Neural cell (in vitro differentiated cells): ENCODE results near the gene GMCL1. TPM values are rescaled to one million over a fixed set of nuclear protein-coding genes. Genes with fewer than 3 reads are reported as not detected.

ENCODE experiments used
- H2AFZ ChIP-seq: fragments of 200-600, 300-800 bp; sonication (generic), shearing (Covaris generic); 2 replicates; pipeline ENCODE4 v1.6.0; 2014; ENCODE audit warnings: low read depth, mild to moderate bottlenecking, antibody characterized with exemption, low read length, moderate library complexity
- H3F3A ChIP-seq: fragments of 200-600 bp; shearing (Covaris generic); 2 replicates; pipeline ENCODE4 v1.6.1; 2016; ENCODE audit warnings: mild to moderate bottlenecking, moderate library complexity, mixed read lengths, antibody characterized with exemption, low read length; ENCODE audit not compliant: insufficient read depth, poor library complexity, severe bottlenecking
- H3K27ac ChIP-seq: fragments of 200-600, 300-800 bp; sonication (generic), shearing (Covaris generic); 2 replicates; pipeline ENCODE4 v1.5.1; 2014; ENCODE audit warnings: mild to moderate bottlenecking, low read length, moderate library complexity
- H3K27me3 ChIP-seq: fragments of 300-800, 200-600 bp; sonication (generic), shearing (Covaris generic); 2 replicates; pipeline ENCODE4 v1.6.0; 2014; ENCODE audit warnings: mild to moderate bottlenecking, low read depth, low read length, moderate library complexity; ENCODE audit not compliant: insufficient read depth
- H3K36me3 ChIP-seq: fragments of 300-800, 200-600 bp; sonication (generic), shearing (Covaris generic); 2 replicates; pipeline ENCODE4 v1.5.1; 2014; ENCODE audit warnings: mild to moderate bottlenecking, antibody characterized with exemption, low read length, moderate library complexity; ENCODE audit not compliant: insufficient read depth
- H3K4me2 ChIP-seq: fragments of 300-800, 200-600 bp; sonication (generic), shearing (Covaris generic); 2 replicates; pipeline ENCODE4 v1.6.0; 2014; ENCODE audit warnings: mild to moderate bottlenecking, low read length
- H3K4me3 ChIP-seq: fragments of 300-800, 200-600 bp; sonication (generic), shearing (Covaris generic); 2 replicates; pipeline ENCODE4 v1.5.1; 2014; ENCODE audit warnings: mild to moderate bottlenecking, low read length, moderate library complexity
- H3K79me2 ChIP-seq: fragments of 200-600 bp; shearing (Covaris generic); replicated peaks from 2 replicates; pipeline ENCODE4 v1.6.0; 2014; ENCODE audit warnings: mild to moderate bottlenecking, low read length, moderate library complexity; ENCODE audit not compliant: insufficient read depth
- H3K9ac ChIP-seq: fragments of 300-800, 200-600 bp; sonication (generic), shearing (Covaris generic); 2 replicates; pipeline ENCODE4 v1.6.1; 2016; ENCODE audit warnings: mild to moderate bottlenecking, low read length, mixed read lengths
- H3K9me2 ChIP-seq: fragments of 200-600 bp; shearing (Covaris generic); 2 replicates; pipeline ENCODE4 v1.6.1; 2016; ENCODE audit warnings: mild to moderate bottlenecking, low read length, mixed read lengths; ENCODE audit not compliant: insufficient read depth
- H3K9me3 ChIP-seq: fragments of 200-600, 300-800 bp; sonication (generic), shearing (Covaris generic); 2 replicates; pipeline ENCODE4 v1.6.1; 2016; ENCODE audit warnings: mild to moderate bottlenecking, mixed run types, low read length, moderate library complexity, mixed read lengths
- H4K20me1 ChIP-seq: fragments of 200-600 bp; shearing (Covaris generic); 2 replicates; pipeline ENCODE4 v1.6.1; 2016; ENCODE audit warnings: mild to moderate bottlenecking, mixed run types; ENCODE audit not compliant: insufficient read depth
- EP300 ChIP-seq: fragments of 450-650 bp; conservative IDR thresholded peaks from 2 replicates; pipeline ENCODE4 v1.6.1; 2014; ENCODE audit warnings: antibody characterized with exemption, mild to moderate bottlenecking, moderate library complexity; ENCODE audit not compliant: poor library complexity, severe bottlenecking
- EZH2 ChIP-seq: fragments of 200-600, 300-800 bp; shearing (Covaris generic), sonication (generic); IDR thresholded peaks from 2 replicates; pipeline ENCODE4 v1.6.1; 2014; ENCODE audit warnings: antibody characterized with exemption, low read length, borderline replicate concordance, mild to moderate bottlenecking; ENCODE audit not compliant: insufficient read depth, poor library complexity, severe bottlenecking
- MXI1 ChIP-seq: fragments of 450-650 bp; conservative IDR thresholded peaks from 2 replicates; pipeline ENCODE4 v1.6.1; 2014; ENCODE audit warnings: antibody characterized with exemption, mild to moderate bottlenecking; ENCODE audit not compliant: poor library complexity, severe bottlenecking
- POLR2AphosphoS5 ChIP-seq: IDR thresholded peaks from 2 replicates; pipeline ENCODE4 v1.6.1; 2012
- RAD21 ChIP-seq: fragments of 450-650 bp; conservative IDR thresholded peaks from 2 replicates; pipeline ENCODE4 v1.6.1; 2014; ENCODE audit warnings: antibody characterized with exemption, mild to moderate bottlenecking, moderate library complexity
- SMC3 ChIP-seq: fragments of 450-650 bp; conservative IDR thresholded peaks from 2 replicates; pipeline ENCODE4 v1.6.1; 2014; ENCODE audit warnings: antibody characterized with exemption, mild to moderate bottlenecking, moderate library complexity; ENCODE audit not compliant: poor library complexity
- TAF1 ChIP-seq: IDR thresholded peaks from 2 replicates; pipeline ENCODE4 v1.6.1; 2012; ENCODE audit warnings: low read depth
- polyA plus RNA-seq: library from polyadenylated mRNA; depleted of rRNA; stranded (reverse); fragments of >200 nt; gene quantifications from 2 replicates; pipeline ENCODE4 v1.2.3, GENCODE V29; 2014
- TF ChIP-seq, protein P1 (sequence below): fragments of 450-650 bp; IDR thresholded peaks from 2 replicates; pipeline ENCODE4 v1.5.1; 2014; ENCODE audit warnings: antibody characterized with exemption, mild to moderate bottlenecking, moderate library complexity; ENCODE audit not compliant: poor library complexity, severe bottlenecking
- TF ChIP-seq, protein P2 (sequence below): IDR thresholded peaks from 2 replicates; pipeline ENCODE4 v1.6.1; 2012; ENCODE audit warnings: borderline replicate concordance

The GMCL1 gene
- polyA plus RNA-seq, 1 donor from 2014 or later: 18.8 TPM

DNA sequence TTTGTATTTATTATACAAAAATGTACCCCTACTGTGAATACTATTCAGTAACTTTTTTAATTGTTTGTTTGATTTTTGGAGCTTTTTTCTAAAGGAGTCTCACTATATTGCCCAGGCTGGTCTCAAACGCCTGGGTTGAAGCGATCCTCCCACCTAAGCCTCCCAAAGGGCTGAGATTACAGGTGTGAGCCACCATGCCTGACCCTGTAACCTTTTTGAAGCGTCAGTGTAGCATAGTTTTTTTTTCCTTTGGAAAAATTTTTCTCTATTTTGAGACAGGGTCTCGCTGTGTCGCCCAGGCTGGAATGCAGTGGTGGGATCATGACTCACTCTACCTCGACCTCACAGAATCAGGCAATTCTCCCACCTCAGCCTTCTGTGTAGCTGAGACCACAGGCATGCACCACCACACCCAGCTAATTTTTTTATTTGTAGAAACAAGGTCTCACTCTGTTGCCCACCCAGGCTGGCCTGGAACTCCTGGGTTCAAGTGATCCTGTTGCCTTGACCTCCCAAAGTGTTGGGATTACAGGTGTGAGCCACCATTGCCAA lies 2.0 kb downstream of the GMCL1 start:
- Histone ChIP-seq H3K4me3 (peak overlapping the region; percentile 97), H3K9me3 (no peaks in the 10 kb centered on the region), H3F3A (no peaks in the 10 kb centered on the region), H3K27ac (no peak overlapping the region), H3K36me3 (no peaks in the 10 kb centered on the region), H3K9me2 (no peaks in the 10 kb centered on the region), H3K27me3 (no peaks in the 10 kb centered on the region), H3K79me2 (peaks cover 42% of the 10 kb centered on the region), H2AFZ (no peak overlapping the region), H4K20me1 (no peaks in the 10 kb centered on the region), H3K9ac (no peak overlapping the region), H3K4me2 (peak overlapping the region; percentile 84)
- no peak for TF ChIP-seq RAD21
- TF ChIP-seq MXI1: no peak
- no peak for TF ChIP-seq EZH2
- TF ChIP-seq, protein P1, sequence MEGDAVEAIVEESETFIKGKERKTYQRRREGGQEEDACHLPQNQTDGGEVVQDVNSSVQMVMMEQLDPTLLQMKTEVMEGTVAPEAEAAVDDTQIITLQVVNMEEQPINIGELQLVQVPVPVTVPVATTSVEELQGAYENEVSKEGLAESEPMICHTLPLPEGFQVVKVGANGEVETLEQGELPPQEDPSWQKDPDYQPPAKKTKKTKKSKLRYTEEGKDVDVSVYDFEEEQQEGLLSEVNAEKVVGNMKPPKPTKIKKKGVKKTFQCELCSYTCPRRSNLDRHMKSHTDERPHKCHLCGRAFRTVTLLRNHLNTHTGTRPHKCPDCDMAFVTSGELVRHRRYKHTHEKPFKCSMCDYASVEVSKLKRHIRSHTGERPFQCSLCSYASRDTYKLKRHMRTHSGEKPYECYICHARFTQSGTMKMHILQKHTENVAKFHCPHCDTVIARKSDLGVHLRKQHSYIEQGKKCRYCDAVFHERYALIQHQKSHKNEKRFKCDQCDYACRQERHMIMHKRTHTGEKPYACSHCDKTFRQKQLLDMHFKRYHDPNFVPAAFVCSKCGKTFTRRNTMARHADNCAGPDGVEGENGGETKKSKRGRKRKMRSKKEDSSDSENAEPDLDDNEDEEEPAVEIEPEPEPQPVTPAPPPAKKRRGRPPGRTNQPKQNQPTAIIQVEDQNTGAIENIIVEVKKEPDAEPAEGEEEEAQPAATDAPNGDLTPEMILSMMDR: no peak
- TF ChIP-seq, protein P2, sequence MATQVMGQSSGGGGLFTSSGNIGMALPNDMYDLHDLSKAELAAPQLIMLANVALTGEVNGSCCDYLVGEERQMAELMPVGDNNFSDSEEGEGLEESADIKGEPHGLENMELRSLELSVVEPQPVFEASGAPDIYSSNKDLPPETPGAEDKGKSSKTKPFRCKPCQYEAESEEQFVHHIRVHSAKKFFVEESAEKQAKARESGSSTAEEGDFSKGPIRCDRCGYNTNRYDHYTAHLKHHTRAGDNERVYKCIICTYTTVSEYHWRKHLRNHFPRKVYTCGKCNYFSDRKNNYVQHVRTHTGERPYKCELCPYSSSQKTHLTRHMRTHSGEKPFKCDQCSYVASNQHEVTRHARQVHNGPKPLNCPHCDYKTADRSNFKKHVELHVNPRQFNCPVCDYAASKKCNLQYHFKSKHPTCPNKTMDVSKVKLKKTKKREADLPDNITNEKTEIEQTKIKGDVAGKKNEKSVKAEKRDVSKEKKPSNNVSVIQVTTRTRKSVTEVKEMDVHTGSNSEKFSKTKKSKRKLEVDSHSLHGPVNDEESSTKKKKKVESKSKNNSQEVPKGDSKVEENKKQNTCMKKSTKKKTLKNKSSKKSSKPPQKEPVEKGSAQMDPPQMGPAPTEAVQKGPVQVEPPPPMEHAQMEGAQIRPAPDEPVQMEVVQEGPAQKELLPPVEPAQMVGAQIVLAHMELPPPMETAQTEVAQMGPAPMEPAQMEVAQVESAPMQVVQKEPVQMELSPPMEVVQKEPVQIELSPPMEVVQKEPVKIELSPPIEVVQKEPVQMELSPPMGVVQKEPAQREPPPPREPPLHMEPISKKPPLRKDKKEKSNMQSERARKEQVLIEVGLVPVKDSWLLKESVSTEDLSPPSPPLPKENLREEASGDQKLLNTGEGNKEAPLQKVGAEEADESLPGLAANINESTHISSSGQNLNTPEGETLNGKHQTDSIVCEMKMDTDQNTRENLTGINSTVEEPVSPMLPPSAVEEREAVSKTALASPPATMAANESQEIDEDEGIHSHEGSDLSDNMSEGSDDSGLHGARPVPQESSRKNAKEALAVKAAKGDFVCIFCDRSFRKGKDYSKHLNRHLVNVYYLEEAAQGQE: no peak
- no peak for TF ChIP-seq POLR2AphosphoS5
- TF ChIP-seq EP300: no peak
- TF ChIP-seq SMC3: no peak

DNA sequence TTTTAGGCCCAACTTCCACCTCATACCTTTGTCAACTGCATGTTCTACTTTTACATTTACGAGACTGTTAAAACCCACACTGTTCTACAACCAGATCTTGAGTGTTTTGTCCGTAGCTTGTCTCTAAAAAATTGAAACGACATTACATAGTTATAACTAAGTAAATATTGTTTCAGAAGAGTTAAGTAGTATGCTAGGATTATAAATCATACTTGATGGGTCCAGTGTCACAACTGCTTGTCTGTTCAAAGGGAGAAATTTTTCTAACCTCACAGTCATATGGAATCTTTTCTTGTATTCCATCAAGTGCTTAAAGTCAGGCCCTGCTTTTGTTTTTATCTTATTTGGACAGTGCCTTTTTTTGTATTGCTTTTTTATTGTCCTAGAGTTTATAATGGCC lies 4.3 kb downstream of the GMCL1 start:
- Histone ChIP-seq H3K4me2 (no peak overlapping the region), H3K9me3 (no peaks in the 10 kb centered on the region), H3K4me3 (peak overlapping the region; percentile 2), H3K27me3 (no peaks in the 10 kb centered on the region), H3K9me2 (no peaks in the 10 kb centered on the region), H3F3A (no peaks in the 10 kb centered on the region), H4K20me1 (no peaks in the 10 kb centered on the region), H3K79me2 (peaks cover 49% of the 10 kb centered on the region), H2AFZ (no peak overlapping the region), H3K36me3 (no peaks in the 10 kb centered on the region), H3K27ac (no peak overlapping the region), H3K9ac (no peak overlapping the region)
- no peak for TF ChIP-seq EP300
- TF ChIP-seq TAF1: no peak
- TF ChIP-seq SMC3: no peak
- TF ChIP-seq RAD21: no peak
- TF ChIP-seq EZH2: no peak
- TF ChIP-seq, protein P1: no peak
- TF ChIP-seq POLR2AphosphoS5: no peak
- no peak for TF ChIP-seq MXI1
- TF ChIP-seq, protein P2: no peak
